NOMO-1 treated with dmso at 0.1 percent for 144 hours (cell line): Measurements from ENCODE around the gene ZNF582.

Experiments
- DNase-seq: peaks from one replicate; lab custom pipeline; 2025; ENCODE audit not compliant: unreplicated experiment; lab: John Stamatoyannopoulos, UW

Gene ZNF582

DNA sequence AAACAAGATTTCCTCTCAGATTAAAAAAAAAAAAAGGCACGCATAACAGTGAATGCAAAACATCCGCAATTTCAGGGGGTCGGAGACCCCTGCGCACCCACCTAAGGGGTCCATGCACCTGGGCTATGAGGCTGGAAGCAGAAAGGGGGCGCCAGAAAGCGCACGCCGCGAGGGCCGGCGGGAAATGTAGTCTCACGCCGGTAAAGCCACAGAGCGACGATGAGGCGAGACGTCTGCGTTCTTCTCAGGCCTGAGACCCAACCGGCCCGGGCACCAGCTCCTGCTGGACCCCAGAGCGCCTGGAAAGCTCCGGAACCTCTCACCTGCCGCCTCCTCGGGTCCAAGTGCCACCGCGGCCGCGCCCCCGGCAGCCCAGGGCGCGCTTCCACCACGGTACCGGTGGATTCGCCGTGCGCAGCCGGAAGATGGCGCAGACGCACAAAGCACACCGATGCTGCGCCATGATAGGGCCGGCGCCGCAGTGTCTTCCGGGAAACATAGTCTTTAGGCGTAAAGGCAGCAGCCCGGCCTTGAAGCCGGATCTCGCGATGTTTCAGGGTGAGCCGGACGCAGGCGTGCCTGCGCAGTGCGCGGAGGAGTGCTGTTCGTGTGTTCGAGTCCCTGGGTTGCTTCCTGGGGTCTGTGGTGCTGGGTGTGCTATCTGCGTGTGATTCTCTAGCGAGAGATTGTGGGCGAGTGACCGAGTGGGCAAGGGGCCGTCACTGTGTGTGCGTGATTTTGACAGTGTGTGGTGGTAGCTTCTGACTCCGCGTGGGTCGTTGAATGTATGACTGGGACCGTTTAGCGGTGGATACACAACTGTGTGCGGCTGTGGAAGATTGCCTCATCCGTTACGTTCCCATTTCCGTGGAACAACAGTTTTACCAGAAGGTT, at the start of gene ZNF582:
Gene ZNF582 (minus strand): TSS at position 416 of the 894 bp plus-strand sequence. CDS start 1,782 bp downstream, outside the sequence.
- DNase-seq, result peak; percentile 81

DNA sequence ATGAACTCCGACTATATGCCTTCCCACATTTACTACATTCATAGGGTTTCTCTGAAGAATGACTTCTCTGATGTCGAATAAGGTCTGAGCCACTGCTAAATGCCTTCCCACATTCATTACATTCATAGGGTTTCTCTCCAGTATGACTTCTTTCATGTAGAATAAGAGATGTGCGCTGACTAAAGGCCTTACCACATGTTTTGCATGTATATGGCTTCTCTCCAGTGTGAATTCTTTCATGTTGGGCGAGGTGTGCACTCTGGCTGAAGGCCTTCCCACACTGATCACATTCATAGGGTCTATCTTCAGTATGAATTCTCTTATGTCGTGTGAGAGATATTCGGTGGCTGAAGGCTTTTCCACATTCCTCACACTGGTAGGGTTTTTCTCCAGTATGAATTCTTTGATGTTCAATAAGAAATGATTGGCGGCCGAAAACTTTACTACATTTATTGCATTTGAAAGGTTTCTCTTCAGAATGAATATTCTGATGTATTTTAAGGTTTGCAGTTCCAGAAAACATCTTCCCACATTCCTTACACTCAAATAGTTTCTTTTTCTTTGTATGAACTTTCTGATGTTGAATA, 48.0 kb upstream of the ZNF582 start:
- DNase-seq, result no peak

- no peak for DNase-seq
Measured at GRCh38 chr19:56423985-56424353, 30.6 kb upstream of the ZNF582 start.

- DNase-seq, result no peak
Measured at GRCh38 chr19:56423276-56423984, 30.1 kb upstream of the ZNF582 start.

DNA sequence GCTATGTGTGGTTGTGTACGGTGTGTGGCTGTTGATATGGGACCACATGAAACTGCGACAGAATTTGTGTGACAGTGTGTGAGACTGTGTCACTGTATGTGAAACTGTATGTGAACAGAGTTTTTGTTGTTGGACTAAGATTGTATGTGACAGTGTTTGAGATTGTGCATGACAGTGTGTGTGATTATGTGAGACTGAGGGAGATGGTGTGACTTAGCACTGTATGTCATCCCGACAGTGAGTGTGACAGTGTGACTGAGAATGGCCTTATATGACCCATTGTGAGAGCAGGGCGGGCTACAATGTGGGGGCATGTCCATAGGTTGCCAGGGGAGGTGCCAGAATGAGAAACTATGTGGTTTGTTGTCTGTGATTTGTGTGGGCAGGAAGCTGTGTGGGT, 11.7 kb upstream of the ZNF582 start:
- DNase-seq, result no peak

GRCh38 chr19:56404705-56405056, 11.3 kb upstream of the ZNF582 start:
- DNase-seq, result no peak

DNA sequence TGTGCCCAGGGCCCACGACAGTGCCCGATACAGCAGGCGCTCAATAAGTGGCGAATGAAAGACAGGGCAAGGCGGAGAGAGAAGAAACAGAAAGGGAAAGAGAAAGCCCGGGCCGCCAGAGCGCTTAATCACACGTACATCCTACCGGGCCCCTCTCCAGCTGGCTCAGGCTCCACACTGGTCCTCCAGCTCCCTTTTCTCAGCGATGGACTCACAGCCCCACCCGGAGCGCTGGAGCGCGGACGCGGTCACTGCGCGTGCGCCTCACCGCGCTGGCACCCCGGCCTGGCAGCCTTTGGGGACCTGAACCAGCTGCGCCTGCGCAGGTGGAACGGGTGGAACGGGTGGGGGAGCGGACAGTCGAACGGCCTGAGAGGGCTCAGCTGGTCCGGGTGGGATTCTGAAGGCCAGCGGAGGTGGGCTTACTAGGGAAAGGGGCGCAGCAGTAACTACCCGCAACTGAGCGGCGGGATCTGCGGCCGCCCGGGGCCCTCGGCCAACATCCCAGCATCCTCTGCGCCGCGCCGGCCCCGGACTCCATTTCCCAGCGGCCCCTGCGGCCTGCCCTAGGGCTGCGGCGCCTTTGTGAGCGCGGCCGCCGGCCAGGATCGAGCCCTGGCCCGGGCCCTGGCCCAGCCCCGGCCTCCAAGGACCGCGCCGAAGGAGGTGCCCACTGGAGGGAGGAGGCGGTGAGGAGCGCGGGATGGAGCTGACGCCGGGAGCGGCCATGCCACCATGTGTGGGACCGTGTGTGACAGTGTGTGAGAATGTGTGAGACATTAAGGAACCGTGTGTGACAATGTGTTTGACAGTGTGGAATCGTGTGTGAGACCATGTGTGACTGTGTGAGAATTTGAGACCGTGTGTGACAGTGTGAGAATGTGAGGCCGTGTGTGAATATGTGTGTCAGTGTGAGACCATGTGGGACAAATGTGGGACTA, 10.7 kb upstream of the ZNF582 start, which contains the start of gene ZNF583:
Gene ZNF583 (plus strand): TSS at position 569 of the 941 bp plus-strand sequence. CDS start 2,783 bp downstream, outside the sequence.
- DNase-seq, result peak; percentile 70

GRCh38 chr19:56403261-56403660, 9.9 kb upstream of the ZNF582 start:
- DNase-seq, result no peak

GRCh38 chr19:56400485-56400884, 7.2 kb upstream of the ZNF582 start:
- DNase-seq, result no peak

DNA sequence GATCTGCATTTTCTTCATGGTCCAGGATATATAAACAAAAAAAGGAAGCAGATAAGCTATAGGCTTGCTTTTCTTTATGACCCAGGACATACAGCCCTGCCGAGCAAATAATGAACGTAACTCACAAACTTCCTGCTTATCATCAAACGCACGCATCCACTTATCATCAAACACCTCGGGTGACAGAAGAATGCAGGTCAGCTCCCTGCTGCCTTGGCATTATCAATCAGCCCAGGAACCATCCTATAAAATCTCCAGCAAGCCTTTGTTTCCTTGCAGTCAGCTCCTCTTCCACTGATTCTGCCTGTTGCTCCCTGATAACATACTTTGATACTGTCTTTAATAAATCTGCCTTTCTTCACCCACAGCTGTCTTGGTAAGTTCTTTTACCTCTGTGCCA, 5.5 kb upstream of the ZNF582 start:
- DNase-seq, result no peak

DNA sequence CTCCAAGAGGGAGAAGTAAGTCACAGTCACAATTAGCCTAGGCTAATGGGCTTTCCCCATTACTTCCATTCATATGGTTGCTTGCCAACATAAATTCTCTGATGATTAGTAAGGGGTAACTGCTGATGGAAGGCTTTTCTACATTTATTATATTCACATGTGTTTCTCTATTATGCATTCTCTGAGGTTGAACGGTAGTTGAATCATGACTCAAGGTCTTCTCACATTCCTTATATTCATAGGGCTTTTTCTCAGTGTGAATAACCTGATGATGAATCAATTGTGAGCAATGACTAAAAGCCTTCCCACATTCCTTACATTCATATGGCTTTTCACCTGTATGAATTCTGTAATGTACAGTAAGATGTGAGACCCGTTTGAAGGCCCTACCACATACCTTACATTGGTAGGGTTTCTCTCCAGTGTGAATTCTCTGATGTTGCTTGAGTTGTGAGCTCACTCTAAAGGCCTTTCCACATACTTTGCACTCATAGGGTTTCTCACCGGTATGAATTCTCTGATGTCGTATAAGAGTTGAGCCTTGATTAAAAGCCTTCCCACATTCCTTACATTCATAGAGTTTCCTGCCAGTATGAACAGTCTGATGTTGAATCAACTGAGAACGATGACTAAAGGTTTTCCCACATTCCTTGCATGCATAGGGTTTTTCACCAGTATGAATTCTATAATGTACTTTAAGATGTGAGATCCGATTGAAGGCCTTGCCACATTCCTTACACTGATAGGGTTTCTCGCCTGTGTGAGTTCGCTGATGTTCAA, 9.3 kb downstream of the ZNF582 start:
- DNase-seq, result no peak

DNA sequence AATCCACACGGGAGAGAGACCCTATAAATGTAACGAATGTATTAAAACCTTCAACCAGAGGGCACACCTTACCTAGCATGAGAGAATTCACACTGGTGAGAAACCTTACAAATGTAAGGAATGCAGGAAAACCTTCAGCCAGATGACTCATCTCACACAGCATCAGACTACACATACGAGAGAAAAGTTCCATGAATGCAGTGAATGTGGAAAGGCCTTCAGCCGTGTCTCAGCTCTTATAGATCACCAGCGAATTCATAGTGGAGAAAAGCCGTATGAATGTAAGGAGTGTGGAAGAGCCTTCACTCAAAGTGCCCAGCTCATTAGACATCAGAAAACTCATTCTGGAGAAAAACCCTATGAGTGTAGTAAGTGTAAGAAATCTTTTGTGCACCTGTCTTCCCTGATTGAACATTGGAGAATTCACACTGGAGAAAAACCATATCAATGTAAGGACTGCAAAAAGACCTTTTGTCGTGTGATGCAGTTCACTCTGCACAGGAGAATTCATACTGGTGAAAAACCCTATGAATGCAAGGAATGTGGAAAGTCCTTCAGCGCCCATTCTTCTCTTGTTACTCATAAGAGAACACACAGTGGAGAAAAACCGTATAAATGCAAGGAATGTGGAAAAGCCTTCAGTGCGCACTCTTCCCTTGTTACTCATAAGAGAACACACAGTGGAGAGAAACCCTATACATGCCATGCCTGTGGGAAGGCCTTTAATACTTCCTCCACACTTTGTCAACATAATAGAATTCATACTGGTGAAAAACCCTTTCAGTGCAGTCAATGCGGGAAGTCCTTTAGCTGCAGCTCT, 16.0 kb downstream of the ZNF582 start:
- no peak for DNase-seq

GRCh38 chr19:56372281-56372680, 21.1 kb downstream of the ZNF582 start:
- no peak for DNase-seq

DNA sequence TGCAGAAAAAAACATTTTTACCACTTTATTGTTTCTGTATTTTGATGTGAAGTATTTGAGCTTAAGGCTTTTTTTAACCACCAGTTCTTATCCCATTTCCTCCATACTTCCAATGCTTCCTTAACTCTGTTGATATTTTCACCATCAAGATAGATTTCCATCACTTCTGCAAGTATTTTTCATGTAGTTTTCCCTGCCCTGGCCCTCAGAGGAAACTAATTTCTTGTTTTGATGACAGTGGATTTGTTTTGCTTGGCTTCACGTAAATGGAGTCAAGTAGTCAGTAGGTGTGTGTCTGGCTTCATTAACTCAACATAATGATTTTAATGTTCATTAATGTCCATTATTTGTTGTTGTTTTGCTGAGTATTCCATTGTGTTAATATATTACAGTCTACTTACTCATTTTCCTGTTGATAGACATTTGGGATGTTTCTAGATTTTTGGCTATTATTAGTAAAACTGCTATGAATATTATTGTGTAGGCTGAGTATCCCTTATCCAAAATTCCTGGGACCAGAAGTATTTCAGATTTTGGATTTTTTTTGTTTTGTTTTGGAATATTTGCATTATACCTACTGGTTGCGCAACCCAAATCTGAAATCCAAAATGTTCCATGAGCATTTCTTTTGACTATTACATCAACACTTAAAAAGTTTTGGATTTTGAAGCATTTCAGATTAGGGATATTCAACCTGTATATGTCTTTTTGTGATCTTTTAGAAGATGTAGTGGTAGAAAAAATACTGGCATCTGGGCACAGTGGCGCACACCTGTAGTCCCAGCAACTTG, 23.3 kb downstream of the ZNF582 start:
- no peak for DNase-seq

- no peak for DNase-seq
Measured at GRCh38 chr19:56367829-56368711, 25.3 kb downstream of the ZNF582 start.

DNA sequence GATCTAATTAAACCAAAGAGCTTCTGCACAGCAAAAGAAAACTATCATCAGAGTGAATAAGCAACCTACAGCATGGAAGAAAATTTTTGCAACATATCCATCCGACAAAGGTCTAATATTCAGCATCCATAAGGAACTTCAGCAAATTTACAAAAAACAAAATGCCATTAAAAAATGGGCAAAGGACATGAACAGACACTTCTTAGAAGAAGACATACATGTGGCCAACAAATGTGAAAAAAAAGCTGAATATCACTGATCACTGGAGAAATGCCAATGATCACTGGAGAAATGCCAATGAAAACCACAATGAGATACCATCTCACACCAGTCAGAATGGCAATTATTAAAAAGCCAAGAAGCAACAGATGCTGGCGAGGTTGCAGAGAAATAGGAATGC, 32.5 kb downstream of the ZNF582 start:
- DNase-seq, result no peak

GRCh38 chr19:56356944-56357343, 36.4 kb downstream of the ZNF582 start:
- no peak for DNase-seq
